CD4-positive, alpha-beta T cell treated with Interferon alpha-2 for 1 hour (primary cell): ENCODE results near the gene OTX1.
"Not testable (repeated sequence)": the region's sequence is repeated elsewhere in the genome, so short reads cannot be mapped to it uniquely, and the experiment has no call there.

Experiments used
- DNase-seq, 2 donors: peaks; one replicate each; pipeline ENCODE4 v3.0.0-alpha.2; 2020 to 2022

The OTX1 gene

GRCh38 chr2:63059793-63060471 is 9.3 kb downstream of the OTX1 start:
- no peak for DNase-seq

DNA sequence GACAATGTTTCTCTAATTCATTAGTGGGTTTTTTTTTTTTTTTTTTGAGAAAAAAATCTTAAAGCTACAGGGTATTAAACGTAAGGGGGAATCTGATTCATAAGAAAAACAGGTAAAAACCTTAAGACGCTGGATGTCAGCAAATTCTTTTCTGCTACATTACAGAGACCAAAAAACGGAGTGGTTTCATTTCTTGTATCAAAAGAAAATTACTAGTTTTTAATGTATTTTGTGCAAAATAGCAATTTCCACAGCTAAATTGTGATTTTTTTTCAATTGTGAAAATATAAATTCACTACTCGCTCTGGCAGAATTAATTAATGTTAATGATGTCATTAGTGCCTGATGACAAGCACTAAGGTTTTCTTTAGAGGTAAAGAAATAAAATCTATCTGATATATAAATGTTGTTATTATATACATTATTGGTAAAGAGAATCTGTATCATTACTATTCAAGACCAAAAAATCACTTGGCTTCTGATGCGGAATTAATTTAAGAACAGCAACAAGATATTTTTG is 9.9 kb downstream of the OTX1 start:
- no peak for DNase-seq

DNA sequence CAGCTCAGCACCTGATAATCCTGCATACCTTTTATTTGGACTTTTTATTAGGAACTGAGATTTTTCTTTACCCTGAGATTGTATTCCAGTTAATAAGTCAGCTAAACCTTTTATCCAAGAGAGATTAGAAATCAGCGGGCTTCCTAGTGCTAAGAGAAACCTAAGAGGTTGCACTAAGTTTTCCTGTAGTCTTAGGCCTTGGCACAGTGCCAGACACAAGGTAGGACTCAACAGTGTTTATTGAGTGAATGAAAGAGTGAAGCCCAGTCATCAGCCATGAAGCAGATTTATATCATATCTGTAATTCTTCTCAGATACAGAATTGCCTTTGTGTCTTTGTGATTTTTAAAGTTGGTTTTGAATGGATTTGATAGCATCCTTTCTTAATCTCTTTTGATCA is 13.6 kb downstream of the OTX1 start:
- no peak for DNase-seq

DNA sequence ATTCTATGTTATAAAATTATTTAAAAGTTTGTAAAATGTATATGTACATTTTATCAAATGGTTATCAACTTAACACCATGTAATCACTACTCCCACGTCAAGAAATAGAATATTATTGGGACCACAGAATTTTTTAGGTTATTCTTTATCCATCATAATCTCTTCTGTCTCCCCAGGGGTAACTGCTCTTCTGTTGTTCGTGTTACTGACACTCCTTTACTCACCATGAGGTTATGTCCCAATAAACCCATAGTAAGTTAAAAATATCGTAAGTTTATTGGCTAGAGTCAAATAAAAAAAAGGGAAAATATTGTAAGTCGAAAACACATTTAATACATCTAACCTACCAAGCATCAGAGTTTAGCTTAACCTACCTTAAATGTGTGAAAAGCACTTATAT is 14.0 kb downstream of the OTX1 start:
- DNase-seq, result no peak

- no peak for DNase-seq
Observed at GRCh38 chr2:63066265-63066664, 15.6 kb downstream of the OTX1 start.

DNA sequence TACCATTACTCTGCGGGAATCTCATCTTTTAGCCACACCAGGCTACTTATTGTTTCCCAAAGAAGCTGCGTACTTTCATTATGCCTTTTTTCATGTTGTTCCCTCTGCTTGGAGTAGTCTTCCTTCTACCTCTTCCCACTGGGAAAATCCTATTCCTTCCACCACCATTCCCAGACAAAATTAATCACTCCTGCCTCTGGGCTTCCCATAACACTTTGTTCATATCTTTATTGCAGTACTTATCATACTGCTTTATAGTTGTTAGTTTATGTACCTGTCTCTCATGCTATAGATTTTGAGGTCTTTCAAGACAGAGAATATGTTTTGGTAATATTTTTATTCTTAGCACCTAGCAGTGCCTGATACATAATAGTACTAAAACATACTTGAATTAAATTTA is 16.2 kb downstream of the OTX1 start:
- no peak for DNase-seq

DNA sequence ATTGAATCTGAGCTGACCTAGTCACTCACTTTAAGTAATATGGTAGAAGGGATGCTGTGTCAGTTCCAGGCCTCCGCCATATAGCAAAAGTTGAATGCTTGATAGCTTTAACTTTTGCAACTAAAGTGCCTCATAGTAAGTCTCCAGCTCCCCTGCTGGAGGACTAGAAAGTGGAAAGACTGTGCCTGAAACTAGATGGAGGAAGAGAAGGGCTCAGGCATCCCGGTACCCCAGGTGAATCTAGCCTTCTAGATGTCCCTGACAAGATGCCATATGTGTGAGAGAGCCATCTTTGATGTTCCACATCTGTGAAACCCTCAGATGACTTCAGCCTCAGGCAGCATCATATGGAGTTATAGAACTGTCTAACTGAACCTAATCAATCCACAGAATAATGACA is 21.0 kb downstream of the OTX1 start:
- no peak for DNase-seq

DNA sequence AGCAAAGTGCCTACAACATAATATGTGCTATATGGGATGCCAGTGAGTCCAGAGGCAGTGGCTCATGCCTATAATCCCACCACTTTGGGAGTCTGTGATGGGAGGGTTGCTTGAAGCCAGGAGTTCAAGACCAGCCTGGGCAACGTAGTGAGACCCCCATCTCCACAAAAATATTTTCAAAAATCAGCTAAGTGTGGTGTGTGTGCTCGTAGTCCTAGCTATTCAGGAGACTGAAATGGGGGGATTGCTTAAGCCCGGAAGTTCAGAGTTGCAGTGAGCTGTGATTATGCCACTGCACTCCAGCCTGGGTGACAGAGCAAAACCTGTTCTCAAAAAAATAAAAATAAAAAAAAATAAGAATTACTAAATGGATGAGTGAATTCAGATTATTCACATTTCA is 23.4 kb downstream of the OTX1 start:
- no peak for DNase-seq

DNA sequence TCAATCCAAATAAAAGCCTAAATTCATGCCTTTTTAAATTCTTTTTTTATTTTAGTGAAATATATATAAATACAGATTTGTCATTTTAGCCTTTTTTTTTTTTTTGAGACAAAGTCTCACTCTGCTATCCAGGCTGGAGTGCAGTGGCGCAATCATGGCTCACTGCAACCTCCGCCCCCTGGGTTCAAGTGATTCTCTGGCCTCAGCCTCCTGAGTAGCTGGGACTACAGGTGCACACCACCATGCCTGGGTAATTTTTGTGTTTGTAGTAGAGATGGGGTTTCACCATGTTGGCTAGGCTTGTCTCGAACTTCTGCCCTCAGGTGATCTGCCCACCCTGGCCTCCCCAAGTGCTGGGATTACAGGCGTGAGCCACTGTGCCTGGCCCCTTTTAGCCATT is 23.8 kb downstream of the OTX1 start:
- DNase-seq, result not testable (repeated sequence)

- no peak for DNase-seq
Observed at GRCh38 chr2:63078852-63079606, 28.4 kb downstream of the OTX1 start.

DNA sequence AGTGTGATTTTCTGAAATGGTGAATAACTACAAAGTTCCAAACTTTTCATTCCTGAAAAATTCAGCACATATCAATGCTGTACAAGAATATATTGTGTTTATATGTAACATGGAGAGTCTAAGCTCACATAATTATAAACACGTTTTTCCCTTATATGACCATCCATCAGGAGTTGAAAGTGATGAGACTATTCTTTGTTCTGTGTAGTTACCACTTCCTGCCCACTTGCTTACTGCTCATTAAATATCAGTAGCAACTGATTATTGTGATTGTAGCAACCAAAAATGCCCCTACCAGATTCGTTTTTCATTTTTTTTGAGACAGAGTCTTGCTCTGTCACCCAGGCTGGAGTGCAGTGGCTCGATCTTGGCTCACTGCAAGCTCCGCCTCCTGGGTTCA is 30.8 kb downstream of the OTX1 start:
- DNase-seq, result no peak

DNA sequence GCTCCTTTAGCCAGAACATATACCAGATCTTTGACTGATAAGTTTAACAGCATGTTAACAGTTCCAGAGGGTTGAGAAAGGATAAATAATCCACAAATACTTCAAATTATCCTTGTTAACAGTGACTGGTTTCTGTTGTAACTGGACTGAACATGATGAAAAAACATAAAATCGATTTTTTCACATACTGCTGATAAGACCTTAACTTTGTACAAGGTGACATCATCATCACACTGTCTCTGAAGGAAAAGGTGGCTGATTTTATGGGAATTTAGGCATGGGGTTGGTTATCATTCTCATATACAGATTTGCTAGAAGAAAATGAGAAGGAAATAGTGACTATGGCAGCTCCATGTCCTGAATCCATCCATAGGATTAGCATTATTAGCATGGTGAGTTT is 36.1 kb downstream of the OTX1 start:
- DNase-seq, result no peak

GRCh38 chr2:63092401-63092800 is 41.8 kb downstream of the OTX1 start:
- DNase-seq, result no peak

DNA sequence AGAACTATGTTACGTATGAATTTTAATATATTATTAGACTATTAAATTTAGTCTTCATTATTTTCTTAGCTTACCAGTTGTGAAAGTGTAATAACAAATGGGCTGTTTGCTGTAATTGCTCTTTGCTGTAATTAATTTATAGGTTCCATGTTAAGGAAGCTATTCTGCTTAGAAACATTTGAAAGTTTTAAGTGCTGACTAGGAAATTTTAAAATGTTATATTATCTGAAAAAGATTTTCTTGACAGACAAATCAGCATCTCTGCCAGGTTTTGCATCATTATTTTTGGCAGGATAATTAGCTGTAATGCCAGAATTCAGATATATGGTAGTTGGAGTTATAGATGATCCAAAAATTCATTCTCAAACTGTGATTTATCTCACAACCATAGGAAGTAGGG is 42.2 kb downstream of the OTX1 start:
- DNase-seq, result no peak

DNA sequence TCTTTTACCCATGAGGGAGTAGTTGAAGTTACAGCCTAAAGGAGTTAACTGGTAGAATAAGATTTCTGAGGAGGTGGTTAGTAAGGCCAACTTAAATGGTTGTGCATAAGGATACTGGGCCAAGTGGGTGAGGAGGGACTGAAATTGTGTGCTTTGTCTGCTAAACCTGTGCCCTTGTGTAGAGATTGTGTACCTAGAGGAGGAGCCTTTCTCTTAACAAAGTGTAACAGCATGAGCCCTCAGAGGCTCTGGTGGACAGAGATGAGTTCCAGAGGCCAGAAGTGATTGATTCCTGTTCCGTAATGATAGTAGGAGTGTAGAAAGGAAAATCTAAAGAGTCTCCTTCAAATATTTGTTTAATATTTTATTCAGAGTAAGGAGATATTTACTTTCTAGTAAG is 42.9 kb downstream of the OTX1 start:
- DNase-seq, result no peak

GRCh38 chr2:63096491-63096890 is 45.9 kb downstream of the OTX1 start:
- no peak for DNase-seq

DNA sequence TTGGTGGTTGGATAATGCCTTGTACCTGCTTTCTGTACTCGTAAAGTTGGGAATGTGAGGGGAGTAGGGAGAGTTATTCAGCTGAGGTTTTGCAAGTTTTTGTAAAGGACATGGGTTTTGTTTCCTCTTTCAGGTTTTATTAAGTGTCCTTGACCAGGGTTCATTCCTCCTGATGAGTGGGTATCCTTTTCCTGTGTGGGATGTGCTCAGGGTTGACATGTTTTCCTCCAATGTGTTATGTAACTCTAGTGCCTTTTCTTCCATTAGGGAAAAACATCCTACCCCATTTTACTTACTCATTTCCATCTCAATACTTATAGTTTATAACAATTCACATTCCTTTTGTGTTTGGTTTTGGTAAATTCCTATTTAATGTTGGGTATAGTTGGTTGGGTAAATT is 48.4 kb downstream of the OTX1 start:
- no peak for DNase-seq

DNA sequence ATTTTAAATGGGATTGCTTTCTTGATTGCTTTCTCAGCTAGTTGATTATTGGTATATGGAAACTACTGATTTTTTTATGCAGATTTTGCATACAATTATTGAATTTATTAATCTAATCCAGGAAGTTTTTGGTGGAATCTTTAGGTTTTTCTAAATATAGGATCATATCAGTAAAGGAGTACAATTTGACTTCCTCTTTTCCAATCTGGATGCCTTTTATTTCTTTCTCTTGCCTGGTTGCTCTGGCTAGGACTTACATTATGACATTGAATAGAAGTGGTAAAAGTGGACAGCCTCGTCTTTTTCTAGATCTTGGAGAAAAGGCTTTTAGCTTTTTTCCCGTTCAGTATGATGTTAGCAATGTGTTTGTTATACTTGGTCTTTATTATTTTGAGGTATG is 51.3 kb downstream of the OTX1 start:
- DNase-seq, result no peak

DNA sequence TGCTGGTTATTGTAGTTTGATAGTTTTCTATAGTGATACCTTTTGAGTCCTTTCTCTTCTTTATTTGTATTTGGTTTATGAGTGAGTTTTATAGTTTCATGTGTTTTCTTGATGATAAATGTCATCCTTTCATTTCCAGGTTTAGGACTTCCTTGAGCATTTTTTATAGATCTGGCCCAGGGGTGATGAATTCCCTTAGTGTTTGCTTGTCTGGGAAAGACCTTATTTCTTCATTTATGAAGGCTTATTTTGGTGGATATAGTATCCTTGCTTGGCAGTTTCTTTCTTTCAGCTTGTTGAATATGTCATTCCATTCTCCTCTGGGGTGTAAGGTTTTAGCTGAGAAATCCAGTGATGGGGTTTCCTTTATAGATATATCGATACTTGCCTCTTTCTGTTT is 53.9 kb downstream of the OTX1 start:
- no peak for DNase-seq
